Left lobe of liver (tissue), 2 donors: ENCODE data around the gene NXPE3. TPM values are rescaled to one million over a fixed set of nuclear protein-coding genes. Genes with fewer than 3 reads are reported as not detected.
"Not testable (repeated sequence)": the region's sequence is repeated elsewhere in the genome, so short reads cannot be mapped to it uniquely, and the experiment has no call there.

Source experiments
- ATAC-seq: fragments of 200-7000 bp; cut with Tn5 transposase; one replicate; pipeline ENCODE4 v1.9.1; 2020; ENCODE audit warnings: mild to moderate bottlenecking, moderate library complexity
- DNase-seq: peaks from one replicate; pipeline ENCODE4 v3.0.0-alpha.2; 2020; ENCODE audit warnings: low spot score
- total RNA-seq: library from RNA; stranded (reverse); gene quantifications from one replicate; pipeline ENCODE4 v1.2.1, GENCODE V29; 2021
- donor health status: DM: no; HTN: no; CAD: no; lungs with moderate emphysema.
- donor health status: DM: no; HTN: yes; CAD: no.

NXPE3 gene
- total RNA-seq, 1 donor from 2014 or later: 1.3 TPM

DNA sequence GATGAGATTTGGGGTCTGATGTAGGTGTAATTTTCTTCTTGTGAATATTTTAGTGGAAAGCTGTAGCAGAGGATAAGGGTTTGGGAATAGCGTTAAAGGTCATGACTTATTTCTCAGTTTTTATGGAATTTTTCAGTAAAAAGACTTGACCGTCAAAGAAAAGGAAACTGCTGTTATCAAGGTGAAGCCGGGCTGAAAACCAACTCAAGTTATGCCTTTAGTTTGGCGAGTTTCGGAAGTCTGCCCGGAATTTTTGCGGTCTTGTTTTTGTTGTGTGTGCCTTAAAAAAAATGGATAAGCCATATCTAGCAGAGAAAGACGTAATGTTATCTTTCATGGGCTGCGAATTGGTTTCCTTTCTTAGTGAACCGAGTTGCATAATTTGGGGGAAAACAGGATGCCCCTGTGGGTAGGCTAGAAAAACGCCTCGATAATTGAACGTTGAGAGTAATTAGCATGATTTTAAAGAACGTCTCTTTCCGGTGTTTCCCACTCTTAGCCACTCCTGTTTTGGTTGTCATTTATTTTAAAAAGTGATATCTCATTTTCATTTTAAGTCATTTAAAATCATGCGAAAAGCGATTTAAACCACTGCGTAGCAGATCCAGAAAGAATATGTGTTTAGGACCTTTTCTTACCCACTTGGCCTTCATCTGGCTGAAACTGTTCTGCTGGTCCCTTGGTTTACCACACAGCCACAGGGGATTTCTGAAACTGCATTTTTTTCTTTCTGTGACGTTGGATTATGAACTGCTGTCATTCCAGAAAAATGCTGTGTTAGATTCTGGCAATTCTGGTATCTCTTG is 71.4 kb downstream of the NXPE3 start:
- DNase-seq (no peak), ATAC-seq (no peak)

DNA sequence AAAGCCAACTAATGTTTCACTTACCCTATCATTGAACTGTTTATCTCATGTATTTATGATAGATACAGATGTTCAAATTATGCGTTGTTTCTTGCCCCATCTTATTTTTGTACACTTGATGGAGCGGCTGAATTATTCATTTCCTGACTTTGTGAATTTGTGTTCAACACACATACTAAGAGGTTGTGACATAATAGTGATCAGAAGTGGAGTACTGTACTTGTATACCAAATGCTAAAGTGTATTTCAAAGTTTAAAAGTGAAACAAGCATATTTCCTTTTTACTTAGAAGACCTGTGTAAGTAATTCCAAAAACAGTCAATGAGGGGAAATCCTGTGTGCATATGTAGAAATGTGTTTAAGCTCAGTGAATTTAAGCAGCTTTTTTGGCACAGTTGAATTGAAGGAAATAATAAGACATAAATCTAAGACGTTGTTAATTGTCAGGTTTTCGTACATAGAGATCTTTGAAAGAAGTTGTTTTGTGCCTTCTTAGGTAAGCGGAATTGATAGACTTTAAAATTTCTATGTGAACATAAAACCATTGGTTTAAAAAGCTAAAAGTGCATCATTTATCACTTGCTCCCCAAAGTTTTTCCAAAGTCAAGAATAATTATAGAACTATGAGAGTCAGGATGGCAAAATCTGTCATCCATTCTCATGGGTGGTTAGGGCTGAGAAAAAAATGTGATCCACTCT is 72.2 kb downstream of the NXPE3 start:
- ATAC-seq (no peak), DNase-seq (no peak)

DNA sequence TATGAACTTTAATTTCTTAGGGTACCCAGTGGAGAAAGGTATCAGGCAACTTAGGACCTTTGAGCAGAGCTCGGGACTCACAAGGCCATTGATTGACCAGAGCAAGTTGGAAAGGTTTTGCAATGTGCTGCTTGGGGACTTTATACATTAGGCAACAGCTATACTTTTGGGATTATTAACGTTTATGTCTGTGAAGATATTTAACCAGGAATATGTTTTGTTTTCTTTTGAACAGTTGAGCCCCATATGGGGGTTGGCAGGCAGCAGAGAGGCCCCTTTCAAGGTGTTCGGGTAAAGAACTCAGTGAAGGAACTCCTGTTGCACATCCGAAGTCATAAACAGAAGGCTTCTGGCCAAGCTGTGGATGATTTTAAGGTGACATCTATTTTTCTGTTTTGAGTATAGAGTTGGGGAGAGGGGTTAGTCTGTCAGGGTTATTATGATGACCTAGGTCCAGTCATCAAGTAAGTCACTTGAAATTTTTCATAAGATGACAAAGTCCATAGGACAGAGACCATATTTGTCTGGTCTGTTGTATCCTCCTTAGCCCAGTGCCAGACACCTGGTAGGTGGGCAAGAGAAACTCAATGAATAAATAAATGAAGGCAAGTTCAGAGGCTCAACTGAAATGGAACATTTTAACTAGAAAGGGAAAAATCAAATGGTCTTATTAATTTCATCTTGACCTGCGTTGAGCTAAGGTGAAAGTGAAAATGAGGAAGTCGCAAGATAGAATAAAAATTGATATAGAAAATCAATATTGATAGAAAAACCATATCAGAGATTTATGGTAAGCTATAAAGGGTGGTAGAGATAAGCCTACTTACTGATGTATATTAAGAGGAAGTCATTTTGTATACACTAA is 73.1 kb downstream of the NXPE3 start:
- ATAC-seq (no peak), DNase-seq (no peak)

DNA sequence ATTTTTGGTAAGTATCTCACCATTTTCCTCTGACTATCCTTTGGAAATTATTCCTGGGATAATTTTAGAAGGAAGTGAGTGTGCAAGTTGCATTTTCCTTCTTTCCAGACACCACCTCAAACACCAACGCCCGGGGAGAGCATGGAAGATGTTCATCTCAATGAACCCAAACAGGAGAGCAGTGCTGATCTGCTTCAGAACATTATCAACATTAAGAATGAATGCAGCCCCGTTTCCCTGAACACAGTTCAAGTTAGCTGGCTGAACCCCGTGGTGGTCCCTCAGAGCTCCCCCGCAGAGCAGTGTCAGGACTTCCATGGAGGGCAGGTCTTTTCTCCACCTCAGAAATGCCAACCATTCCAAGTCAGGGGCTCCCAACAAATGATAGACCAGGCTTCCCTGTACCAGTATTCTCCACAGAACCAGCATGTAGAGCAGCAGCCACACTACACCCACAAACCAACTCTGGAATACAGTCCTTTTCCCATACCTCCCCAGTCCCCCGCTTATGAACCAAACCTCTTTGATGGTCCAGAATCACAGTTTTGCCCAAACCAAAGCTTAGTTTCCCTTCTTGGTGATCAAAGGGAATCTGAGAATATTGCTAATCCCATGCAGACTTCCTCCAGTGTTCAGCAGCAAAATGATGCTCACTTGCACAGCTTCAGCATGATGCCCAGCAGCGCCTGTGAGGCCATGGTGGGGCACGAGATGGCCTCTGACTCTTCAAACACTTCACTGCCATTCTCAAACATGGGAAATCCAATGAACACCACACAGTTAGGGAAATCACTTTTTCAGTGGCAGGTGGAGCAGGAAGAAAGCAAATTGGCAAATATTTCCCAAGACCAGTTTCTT is 74.2 kb downstream of the NXPE3 start:
- no peak for ATAC-seq
- DNase-seq: no peak

DNA sequence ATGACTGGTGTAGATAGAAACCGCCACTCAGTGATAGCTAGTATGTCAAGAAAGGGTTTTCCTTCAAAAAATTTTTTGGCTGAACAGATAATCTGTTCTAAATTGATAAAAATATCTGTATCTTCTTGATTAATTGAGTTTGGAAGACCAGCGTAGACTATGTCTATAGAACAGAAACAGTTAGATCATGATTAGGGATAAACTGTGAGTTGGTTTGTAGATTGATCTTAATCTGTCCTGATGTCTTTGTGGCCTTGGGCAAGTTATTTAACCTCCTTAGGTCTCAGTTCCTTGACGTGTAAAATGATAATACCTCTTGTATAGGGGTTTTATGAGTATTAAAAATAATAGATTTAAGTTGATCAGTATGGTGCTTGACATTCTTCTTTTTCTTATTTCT is 75.0 kb downstream of the NXPE3 start:
- DNase-seq: no peak
- ATAC-seq: no peak

DNA sequence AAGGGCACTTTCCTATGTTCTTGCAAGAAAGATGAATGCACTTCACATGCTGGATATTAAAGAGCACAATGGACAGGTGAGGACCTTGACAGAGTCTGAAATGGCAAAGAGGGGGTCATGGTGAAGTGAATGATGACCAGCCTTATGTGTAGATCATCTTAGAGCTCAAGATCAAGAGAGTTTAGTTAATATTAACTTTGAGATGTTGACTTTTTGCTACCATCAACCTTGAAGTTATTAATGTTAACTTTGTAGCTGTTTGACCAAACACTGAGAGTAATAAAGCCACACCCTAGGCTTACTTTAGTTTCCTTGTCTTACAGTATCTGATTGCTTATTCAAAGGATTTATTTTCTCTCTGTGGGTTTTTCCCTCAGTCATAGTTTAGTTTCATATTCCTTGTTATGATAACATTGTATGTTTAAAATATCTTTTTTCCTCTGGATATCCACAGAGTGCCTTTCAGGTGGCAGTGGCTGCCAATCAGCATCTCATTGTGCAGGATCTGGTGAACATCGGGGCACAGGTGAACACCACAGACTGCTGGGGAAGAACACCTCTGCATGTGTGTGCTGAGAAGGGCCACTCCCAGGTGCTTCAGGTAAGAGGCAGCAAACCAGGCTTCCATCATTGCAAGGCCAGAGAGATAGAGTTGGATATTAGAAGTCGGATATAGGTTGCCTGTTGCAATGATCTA is 75.7 kb downstream of the NXPE3 start:
- no peak for ATAC-seq

DNA sequence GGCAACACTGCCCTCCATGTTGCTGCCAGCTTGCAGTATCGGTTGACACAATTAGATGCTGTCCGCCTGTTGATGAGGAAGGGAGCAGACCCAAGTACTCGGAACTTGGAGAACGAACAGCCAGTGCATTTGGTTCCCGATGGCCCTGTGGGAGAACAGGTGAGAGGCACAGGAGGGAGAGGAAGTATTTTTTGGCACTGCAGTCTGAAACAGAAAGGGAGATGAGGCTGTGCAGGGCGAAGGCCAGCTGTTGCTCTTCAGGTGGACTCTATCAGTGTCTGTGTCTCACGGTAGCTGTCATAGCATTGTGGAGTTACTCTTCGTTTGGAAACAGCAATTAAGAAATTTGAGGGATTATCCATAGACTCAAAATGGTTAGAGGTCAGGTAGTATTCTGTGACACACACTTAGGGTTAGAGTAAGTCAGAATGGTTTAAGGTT is 78.3 kb downstream of the NXPE3 start:
- ATAC-seq: peak; percentile 36
- DNase-seq: no peak

More for the DNA sequence above, 75.7 kb downstream of the NXPE3 start:
- DNase-seq: no peak

DNA sequence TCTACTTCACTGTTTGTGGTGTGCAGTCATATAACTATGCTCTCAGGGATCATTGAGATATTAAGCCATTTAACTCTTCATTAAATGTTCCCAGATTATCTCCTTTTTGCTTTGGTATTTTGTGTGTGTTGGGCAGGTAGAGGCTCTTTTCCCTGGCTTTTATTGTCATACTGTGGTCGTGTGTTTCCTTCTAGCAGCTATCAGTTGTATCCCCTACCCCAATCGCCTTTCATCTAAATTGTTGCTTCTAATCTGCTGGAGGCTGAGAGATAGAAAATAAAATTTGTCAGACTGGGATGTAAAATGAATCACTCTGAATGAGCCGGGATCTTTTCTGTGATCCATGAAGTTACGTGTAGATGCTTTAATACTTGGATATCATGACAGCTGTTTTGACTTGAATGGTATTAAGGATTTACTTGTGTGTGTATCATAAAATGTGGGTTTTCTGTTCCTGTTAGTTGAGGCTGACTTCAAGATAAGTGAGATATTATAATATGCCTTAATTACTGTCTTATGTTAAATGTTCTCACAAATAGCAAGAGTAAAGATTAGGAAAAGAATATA is 79.5 kb downstream of the NXPE3 start:
- no peak for ATAC-seq
- no peak for DNase-seq

DNA sequence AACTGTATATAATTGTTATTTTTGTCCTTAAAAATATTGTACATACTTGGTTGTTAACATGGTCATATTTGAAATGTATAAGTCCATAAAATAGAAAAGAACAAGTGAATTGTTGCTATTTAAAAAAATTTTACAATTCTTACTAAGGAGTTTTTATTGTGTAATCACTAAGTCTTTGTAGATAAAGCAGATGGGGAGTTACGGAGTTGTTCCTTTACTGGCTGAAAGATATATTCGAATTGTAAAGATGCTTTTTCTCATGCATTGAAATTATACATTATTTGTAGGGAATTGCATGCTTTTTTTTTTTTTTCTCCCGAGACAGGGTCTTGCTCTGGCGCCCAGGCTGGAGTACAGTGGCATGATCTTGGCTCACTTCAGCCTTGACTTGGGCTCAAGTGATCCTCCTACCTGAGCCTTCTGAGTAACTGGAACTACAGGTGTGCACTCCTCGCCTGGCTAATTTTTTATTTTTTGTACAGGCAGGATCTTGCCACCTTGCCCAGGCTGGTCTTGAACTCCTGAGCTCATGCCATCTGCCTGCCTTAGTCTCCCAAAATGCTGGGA is 81.0 kb downstream of the NXPE3 start:
- ATAC-seq: no peak

DNA sequence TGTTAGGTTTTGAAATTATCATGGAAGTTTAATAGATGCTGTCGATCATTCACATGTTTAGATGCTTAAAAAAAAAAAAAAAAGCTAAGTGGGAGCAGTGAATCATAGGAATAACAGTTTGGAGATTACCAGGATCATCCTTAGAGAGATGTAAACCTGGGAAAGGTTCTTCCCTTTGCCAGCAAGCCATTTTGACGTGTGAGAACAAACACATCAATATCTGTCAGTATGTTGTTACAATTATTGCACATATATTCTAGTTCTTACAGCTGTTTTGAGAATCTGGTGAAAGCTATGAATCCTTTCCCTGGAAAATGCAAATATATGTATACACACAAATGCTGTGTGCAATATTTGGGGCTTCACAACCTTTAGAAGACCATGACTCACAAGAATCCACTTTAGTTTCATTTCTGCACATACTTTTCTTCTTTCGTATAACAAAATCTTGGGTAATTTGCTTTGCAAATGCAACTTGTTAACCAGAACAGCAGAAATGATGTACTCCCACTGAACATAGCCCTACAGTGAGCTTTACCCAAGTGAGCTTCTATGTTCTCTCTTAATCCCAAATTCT is 82.3 kb downstream of the NXPE3 start:
- ATAC-seq (no peak), DNase-seq (no peak)

More for the DNA sequence above, 81.0 kb downstream of the NXPE3 start:
- DNase-seq: no peak

DNA sequence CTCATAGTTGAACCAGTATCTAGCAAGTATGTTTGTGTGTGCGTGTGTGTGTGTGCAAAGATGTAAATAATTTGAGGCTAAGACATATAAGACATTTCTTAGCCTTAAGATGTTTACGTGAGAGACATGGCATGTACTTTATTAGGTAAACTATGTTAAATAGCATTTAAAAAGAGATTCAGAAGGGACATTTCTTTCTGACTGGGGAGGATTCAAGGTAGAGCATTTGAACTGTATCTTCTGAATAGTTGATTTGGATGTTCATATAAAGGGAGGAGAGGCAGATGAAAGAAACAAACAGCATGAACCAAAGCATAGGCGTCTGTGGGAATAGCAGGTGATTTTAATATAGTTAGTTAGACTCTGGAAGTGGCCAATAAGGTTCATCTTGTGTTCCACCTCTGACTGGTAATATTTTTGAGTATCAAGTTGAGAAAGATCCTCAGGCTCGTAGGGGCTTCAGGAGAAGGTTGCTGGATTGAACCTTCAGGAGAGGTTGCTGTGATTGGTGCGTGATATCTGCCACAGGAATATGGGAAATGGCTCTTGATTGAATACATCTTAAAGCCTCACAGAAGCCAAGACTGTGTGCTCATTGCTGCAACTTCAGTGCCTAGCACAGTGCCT is 82.9 kb downstream of the NXPE3 start:
- no peak for ATAC-seq
- no peak for DNase-seq

DNA sequence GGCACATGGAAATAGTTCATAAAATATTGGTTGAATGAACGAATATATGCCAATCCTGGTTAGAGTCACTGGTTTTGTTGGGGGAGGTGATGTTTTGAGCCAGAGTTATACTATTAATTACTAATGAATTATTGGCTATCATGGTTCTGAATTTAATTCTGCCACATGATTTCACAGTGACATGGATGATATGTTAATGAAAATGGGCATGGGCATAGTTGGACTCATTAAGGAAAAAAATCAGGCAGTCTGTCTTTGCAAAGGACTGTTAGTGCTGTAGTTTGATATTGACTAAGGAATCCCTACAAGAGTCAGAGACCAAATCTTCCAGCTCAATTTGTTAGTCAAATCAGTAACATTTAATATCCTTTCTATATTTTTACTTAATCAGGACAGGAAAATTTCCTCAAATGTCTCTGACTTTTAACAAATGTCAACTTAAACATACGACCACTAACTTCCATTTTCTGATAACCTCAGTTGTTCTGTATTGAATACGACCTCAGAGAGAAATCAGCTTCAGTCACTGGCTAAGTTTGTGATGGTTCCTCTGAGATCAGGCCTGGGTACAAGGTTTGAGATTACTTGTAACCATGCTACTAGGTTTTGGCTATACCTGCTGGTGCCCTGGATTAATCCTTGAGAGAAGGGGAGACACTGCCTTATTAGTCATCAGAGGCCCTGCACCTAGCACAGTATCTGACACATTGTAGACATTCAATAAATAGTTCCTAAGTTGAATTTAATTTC is 83.6 kb downstream of the NXPE3 start:
- no peak for DNase-seq
- no peak for ATAC-seq

DNA sequence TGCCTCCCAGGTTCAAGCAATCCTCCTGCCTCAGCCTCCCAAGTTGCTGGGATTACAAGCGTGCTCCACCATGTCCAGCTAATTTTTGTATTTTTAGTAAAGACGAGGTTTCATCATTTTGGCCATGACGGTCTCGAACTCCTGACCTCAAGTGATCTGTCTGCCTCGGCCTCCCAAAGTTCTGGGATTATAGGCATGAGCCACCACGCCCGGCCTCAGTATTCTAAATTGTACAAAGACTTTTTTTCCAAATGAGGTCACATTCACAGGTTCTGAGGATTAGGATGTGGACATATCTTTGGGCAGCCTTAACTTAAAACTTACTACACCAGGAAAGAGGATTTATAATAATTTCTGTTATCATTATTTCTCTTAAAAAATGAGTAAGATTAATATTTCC is 85.9 kb downstream of the NXPE3 start:
- not testable (repeated sequence) for DNase-seq, ATAC-seq

DNA sequence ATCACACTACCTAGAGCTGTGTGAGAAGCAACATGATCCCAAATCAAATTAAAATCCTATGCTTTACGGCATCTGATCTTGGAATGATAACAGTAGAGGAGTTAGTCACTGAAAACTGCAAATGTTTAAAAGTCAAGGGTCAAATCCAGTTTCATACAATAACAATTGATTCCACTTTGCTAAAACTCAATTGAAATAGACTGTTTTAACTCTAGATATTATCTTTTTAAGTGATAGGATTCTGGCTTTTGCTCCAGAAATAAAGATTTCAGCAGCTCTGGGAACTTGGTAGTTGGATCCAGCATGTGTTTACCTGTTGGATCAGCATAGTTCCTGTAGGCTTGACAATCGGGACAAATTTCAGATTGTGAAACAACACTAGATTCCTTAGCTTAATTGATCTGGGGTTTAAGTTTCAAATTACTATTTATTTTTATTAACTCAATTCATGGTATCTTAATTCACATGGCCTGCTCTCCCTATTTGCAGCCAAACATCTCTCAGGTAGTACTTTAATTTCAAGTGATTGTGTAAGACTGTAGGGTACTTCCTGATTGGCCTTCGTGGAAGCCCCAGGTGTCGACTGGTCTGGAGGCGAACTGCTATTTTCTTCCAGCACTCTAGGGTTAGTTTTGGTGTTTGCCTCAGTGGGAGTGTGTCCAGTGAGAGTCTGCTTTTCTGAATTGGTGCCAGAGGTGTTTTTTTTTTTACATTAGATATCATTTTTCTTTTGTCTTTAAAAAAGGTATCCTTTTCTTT is 86.9 kb downstream of the NXPE3 start:
- DNase-seq (no peak), ATAC-seq (peak; percentile 62)

DNA sequence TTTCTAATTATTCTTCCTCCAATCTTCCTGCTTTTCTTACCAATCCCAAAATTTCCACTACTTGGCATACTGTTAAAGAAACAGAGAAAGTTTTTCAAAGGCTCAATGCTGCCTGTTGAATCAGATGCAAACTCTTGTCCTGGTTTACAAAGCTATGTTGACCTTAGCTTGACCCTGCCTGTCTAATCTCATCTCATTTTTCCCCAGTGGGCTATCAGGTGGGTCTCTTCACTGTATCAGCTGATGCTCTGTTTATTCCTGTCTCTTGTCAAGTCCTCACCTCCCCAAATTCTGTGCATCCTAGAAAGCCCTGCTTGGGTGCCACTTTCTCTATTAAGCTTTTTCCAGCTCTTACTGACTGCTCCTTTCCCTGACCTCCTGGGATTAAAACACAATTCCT is 88.5 kb downstream of the NXPE3 start:
- DNase-seq (no peak), ATAC-seq (no peak)

DNA sequence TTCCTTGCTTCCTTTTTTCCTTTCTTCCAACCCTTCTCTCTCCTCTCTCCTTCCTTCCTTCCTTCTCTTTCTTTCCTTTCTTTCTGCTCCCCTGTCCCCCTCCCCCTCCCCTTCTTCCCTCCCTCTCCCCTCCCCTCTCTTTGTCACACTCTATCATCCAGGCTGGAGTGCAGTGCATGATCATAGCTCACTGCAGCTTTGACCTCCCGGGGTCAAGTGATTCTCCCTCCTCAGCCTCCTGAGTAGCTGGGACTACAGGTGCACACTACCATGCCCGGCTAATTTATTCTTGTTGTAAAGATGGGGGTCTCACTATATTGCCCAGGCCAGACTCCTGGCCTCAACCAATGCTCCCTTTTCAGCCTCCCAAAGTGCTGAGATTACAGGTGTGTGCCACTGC is 89.0 kb downstream of the NXPE3 start:
- DNase-seq (no peak), ATAC-seq (no peak)
